Thyroid gland (tissue), 4 donors: ENCODE data around the gene KCNAB1. TPM values are rescaled to one million over a fixed set of nuclear protein-coding genes. Genes with fewer than 3 reads are reported as not detected.
"Not testable (repeated sequence)": the region's sequence is repeated elsewhere in the genome, so short reads cannot be mapped to it uniquely, and the experiment has no call there.

Experiments used
- DNase-seq, 2 donors: peaks; one replicate each; pipeline ENCODE4 v3.0.0-alpha.2; 2019
- H3K27ac ChIP-seq, 3 donors: fragments of 200-600 bp; sonication (generic); 1 replicate in 2 of 3; 2 replicates in 1 of 3; pipeline ENCODE4 v1.5.1; 2016 to 2019; ENCODE audit warnings: mild to moderate bottlenecking in 1 of 3, moderate library complexity in 1 of 3
- H3K27me3 ChIP-seq: fragments of 200-600 bp; sonication (generic); one replicate; pipeline ENCODE4 v1.5.1; 2019
- H3K36me3 ChIP-seq, 2 donors: fragments of 200-600 bp; sonication (generic); one replicate each; pipeline ENCODE4 v1.5.1; 2016 to 2019
- H3K4me1 ChIP-seq, 2 donors: fragments of 200-600 bp; sonication (generic); one replicate each; pipeline ENCODE4 v1.5.1; 2017 to 2019
- H3K4me3 ChIP-seq, 3 donors: fragments of 200-600 bp; sonication (generic); replicated peaks in 1 of 3; 1 replicate in 2 of 3; 2 replicates in 1 of 3; pipeline ENCODE4 v1.5.1; 2016; ENCODE audit warnings: mild to moderate bottlenecking in 1 of 3
- H3K9me3 ChIP-seq: fragments of 200-600 bp; sonication (generic); one replicate; pipeline ENCODE4 v1.5.1; 2017
- CTCF ChIP-seq, 6 experiments: fragments of 200-600 bp in 3 of 6; fragments of 450-650 bp in 3 of 6; sonication (generic) in 3 of 6; IDR thresholded peaks; one replicate each; pipeline ENCODE4 v1.5.1; 2016 to 2019; ENCODE audit warnings: antibody characterized with exemption in 6 of 6, mild to moderate bottlenecking in 2 of 6, inconsistent platforms in 1 of 6, moderate library complexity in 1 of 6
- POLR2A ChIP-seq, 2 donors: fragments of 450-650 bp; IDR thresholded peaks; one replicate each; pipeline ENCODE4 v1.6.1; 2017; ENCODE audit warnings: antibody characterized with exemption in 2 of 2, mild to moderate bottlenecking in 2 of 2, moderate library complexity in 1 of 2
- whole genome bisulfite sequencing, 2 donors: methylation state at CpG; one replicate each; pipeline ENCODE4 v1.1.5; 2017; 5-methylcytosine and 5-hydroxymethylcytosine counted together
- intact Hi-C: fragments of 100-400 bp; cut with DNase I; formaldehyde crosslinking; loops from one replicate; pipeline ENCODE4 v1.15.1; 2023
- total RNA-seq, 4 donors: library from RNA; depleted of rRNA; stranded (reverse); fragments of >200 nt; gene quantifications; one replicate each; pipeline ENCODE4 v1.2.3, GENCODE V29; 2016

The KCNAB1 gene
- total RNA-seq, 4 donors from 2014 or later = 19.3 to 26.1 (median 22.9) TPM

GRCh38 chr3:156554515-156554841 lies 434.1 kb downstream of the KCNAB1 start:
- 0% methylated on average over 10 to 11 of the region's 11 CpGs for WGBS, 2 donors
- intact Hi-C loops = loop anchor here (10.0 kb wide), 2 partner anchors 120 to 530 kb away; partner anchors contain the start of gene TIPARP

GRCh38 chr3:156554842-156555687 lies 434.7 kb downstream of the KCNAB1 start, which contains the start of gene SSR3:
Gene SSR3 (minus strand): TSS chr3:156555117. CDS start chr3:156555089, 28 bp downstream.
- 5 to 12% methylated on average over 17 to 44 of the region's 60 CpGs for WGBS, 2 donors
- no peaks in the 10 kb centered on the region for H3K9me3 ChIP-seq
- TF ChIP-seq CTCF (IDR thresholded peaks at IDR 0.05) (peak in 4 of 6 experiments; percentile 33 to 78 (median 62)), POLR2A (IDR thresholded peaks at IDR 0.05) (peak; percentile 90 to 94)
- peaks cover 0 to 2% of the 10 kb centered on the region in 2 donors for H3K36me3 ChIP-seq
- H3K4me3 ChIP-seq = peak within 1 kb of the TSS; percentile 66 to 95 (median 83)
- intact Hi-C loops = loop anchor here (10.0 kb wide), 2 partner anchors 120 to 530 kb away; partner anchors contain the start of gene TIPARP
- H3K4me1 ChIP-seq = peaks cover 35 to 49% of the 10 kb centered on the region in 2 donors
- H3K27me3 ChIP-seq = no peaks in the 10 kb centered on the region
- peak within 1 kb of the TSS; percentile 76 to 86 (median 85) for H3K27ac ChIP-seq
- peak; percentile 100 for DNase-seq

More at GRCh38 chr3:156554515-156554841, 434.1 kb downstream of the KCNAB1 start:
- Histone ChIP-seq H3K36me3 (peaks cover 0 to 2% of the 10 kb centered on the region in 2 donors), H3K4me1 (peaks cover 39 to 53% of the 10 kb centered on the region in 2 donors), H3K27ac (peak overlapping the region; percentile 76 to 86 (median 85)), H3K4me3 (peak overlapping the region; percentile 66 to 95 (median 83)), H3K27me3 (no peaks in the 10 kb centered on the region), H3K9me3 (no peaks in the 10 kb centered on the region)
- no peak for DNase-seq
- TF ChIP-seq CTCF (IDR thresholded peaks at IDR 0.05) (no peak), POLR2A (IDR thresholded peaks at IDR 0.05) (no peak)

- Histone ChIP-seq H3K4me1 (peaks cover 19 to 30% of the 10 kb centered on the region in 2 donors), H3K27ac (peak overlapping the region; percentile 3 to 53 (median 20)), H3K27me3 (no peaks in the 10 kb centered on the region), H3K36me3 (no peaks in the 10 kb centered on the region), H3K4me3 (no peak overlapping the region), H3K9me3 (no peaks in the 10 kb centered on the region)
- intact Hi-C loops = loop anchor here (10.0 kb wide), 2 partner anchors 116 to 526 kb away; partner anchors contain the start of gene TIPARP
- TF ChIP-seq POLR2A (IDR thresholded peaks at IDR 0.05) (no peak), CTCF (IDR thresholded peaks at IDR 0.05) (no peak)
- peak; percentile 38 to 46 for DNase-seq
These were observed 438.0 kb downstream of the KCNAB1 start for GRCh38 chr3:156558389-156558788.

GRCh38 chr3:156559321-156559720 lies 438.9 kb downstream of the KCNAB1 start:
- H3K9me3 ChIP-seq = no peaks in the 10 kb centered on the region
- WGBS, 2 donors = 50 to 51% methylated on average over 1 of the region's 1 CpG
- no peak overlapping the region for H3K4me3 ChIP-seq
- peaks cover 12 to 28% of the 10 kb centered on the region in 2 donors for H3K4me1 ChIP-seq
- peak overlapping the region; percentile 3 to 53 (median 20) for H3K27ac ChIP-seq
- TF ChIP-seq POLR2A (IDR thresholded peaks at IDR 0.05) (no peak), CTCF (IDR thresholded peaks at IDR 0.05) (no peak)
- no peak for DNase-seq
- H3K36me3 ChIP-seq = no peaks in the 10 kb centered on the region
- H3K27me3 ChIP-seq = no peaks in the 10 kb centered on the region
- intact Hi-C loops = loop anchor here (10.0 kb wide), 2 partner anchors 115 to 525 kb away; partner anchors contain the start of gene TIPARP

GRCh38 chr3:156561533-156561932 lies 441.2 kb downstream of the KCNAB1 start:
- H3K9me3 ChIP-seq = no peaks in the 10 kb centered on the region
- H3K27ac ChIP-seq = peak overlapping the region in 1 of 3 donors; percentile 42
- no peak overlapping the region for H3K4me3 ChIP-seq
- intact Hi-C loops = no loop called here
- H3K27me3 ChIP-seq = no peaks in the 10 kb centered on the region
- peaks cover 12 to 28% of the 10 kb centered on the region in 2 donors for H3K4me1 ChIP-seq
- H3K36me3 ChIP-seq = no peaks in the 10 kb centered on the region
- TF ChIP-seq CTCF (IDR thresholded peaks at IDR 0.05) (no peak), POLR2A (IDR thresholded peaks at IDR 0.05) (no peak)
- WGBS, 2 donors = 58 to 73% methylated on average over 2 of the region's 2 CpGs
- peak in 1 of 2 donors; percentile 5 for DNase-seq

GRCh38 chr3:156562486-156562885 lies 442.1 kb downstream of the KCNAB1 start:
- H3K36me3 ChIP-seq, intact Hi-C loops, H3K27ac ChIP-seq, DNase-seq, H3K27me3 ChIP-seq, H3K4me3 ChIP-seq, H3K9me3 ChIP-seq: not testable (repeated sequence)
- WGBS, 2 donors = 77 to 79% methylated on average over 8 of the region's 8 CpGs
- H3K4me1 ChIP-seq = peaks cover 12 to 28% of the 10 kb centered on the region in 2 donors
